Ishikawa (cell line): ENCODE measurements around the gene SLC25A27.
A peak's percentile ranks its signal among the peaks of the same experiment; 100 is the strongest.

Experiments used
- CEBPB ChIP-seq: IDR thresholded peaks from 2 replicates; pipeline ENCODE4 v1.6.1; 2012
- CREB1 ChIP-seq: IDR thresholded peaks from 2 replicates; pipeline ENCODE4 v1.6.1; 2012; ENCODE audit warnings: low read depth
- EGR1 ChIP-seq: IDR thresholded peaks from 2 replicates; pipeline ENCODE4 v1.6.1; 2012
- EP300 ChIP-seq: IDR thresholded peaks from 2 replicates; pipeline ENCODE4 v1.6.1; 2012; ENCODE audit warnings: borderline replicate concordance
- MAX ChIP-seq: IDR thresholded peaks from 2 replicates; pipeline ENCODE4 v1.6.1; 2012
- NFIC ChIP-seq: IDR thresholded peaks from 2 replicates; pipeline ENCODE4 v1.6.1; 2012
- RAD21 ChIP-seq: IDR thresholded peaks from 2 replicates; pipeline ENCODE4 v1.6.1; 2012; ENCODE audit warnings: low read depth
- REST ChIP-seq: IDR thresholded peaks from 2 replicates; pipeline ENCODE4 v1.6.1; 2012; ENCODE audit warnings: low read depth, mild to moderate bottlenecking
- TAF1 ChIP-seq: IDR thresholded peaks from 2 replicates; pipeline ENCODE4 v1.6.1; 2012; ENCODE audit warnings: low read depth, mild to moderate bottlenecking
- TEAD4 ChIP-seq: IDR thresholded peaks from 2 replicates; pipeline ENCODE4 v1.6.1; 2012
- USF1 ChIP-seq: IDR thresholded peaks from 2 replicates; pipeline ENCODE4 v1.6.1; 2012
- YY1 ChIP-seq: IDR thresholded peaks from 2 replicates; pipeline ENCODE4 v1.6.1; 2012; ENCODE audit warnings: low read depth

GRCh38 chr6:46677314-46677654 lies 24.5 kb downstream of the SLC25A27 start:
- no peak for TF ChIP-seq EGR1
- TF ChIP-seq TEAD4: no peak
- TF ChIP-seq NFIC: no peak
- no peak for TF ChIP-seq CREB1
- TF ChIP-seq REST: no peak
- no peak for TF ChIP-seq YY1
- no peak for TF ChIP-seq CEBPB
- TF ChIP-seq RAD21: peak; percentile 17; the same call in 1 of the 2 replicates
- TF ChIP-seq TAF1: no peak
- no peak for TF ChIP-seq EP300
- TF ChIP-seq MAX: no peak
- TF ChIP-seq USF1: no peak
